ENCODE measurements around the gene NNMT. TPM values are rescaled to one million over a fixed set of nuclear protein-coding genes. Genes with fewer than 3 reads are reported as not detected.

NNMT gene
- polyA plus RNA-seq, 1 donor (not counting 4 experiments of a cell fraction or from before 2014, with no cell fraction given) = 0.13 TPM

DNA sequence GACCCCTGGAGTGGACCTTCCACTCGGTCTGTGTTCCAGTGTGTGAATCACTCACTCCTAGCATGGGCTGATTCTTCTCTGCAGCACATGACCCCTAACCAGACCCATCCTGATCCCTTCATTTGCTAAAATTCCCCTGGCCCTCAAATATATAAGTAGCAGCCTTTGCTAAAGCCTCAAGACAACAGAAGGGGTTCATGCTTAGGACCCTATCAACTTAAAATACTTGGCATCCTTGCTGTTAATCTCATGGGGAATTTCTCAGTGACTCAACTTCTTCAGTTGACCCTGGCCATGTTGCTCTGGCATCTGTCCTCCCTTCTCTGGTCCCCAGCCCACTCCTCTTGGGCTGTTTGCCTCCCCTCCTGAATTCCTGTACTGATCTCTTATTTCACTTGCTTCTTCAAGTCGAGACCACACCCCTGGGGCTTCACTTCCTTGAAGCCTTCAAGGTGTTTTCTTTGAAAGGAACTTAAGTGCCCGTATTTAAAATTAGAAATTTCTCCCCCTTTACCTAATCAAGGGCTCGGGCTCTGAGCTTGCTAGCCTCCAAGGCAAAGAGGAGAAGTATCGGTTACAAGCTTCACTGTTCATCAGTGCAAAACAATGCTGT is 23.6 kb downstream of the NNMT start:
- Histone ChIP-seq H4K20me1 (ENCODE audit: control insufficient read depth, extremely low read depth, insufficient read depth, low read length) (no peaks in the 10 kb centered on the region), H3K4me2 (ENCODE audit: control insufficient read depth, extremely low read depth, insufficient read depth, low read depth, low read length) (no peak overlapping the region), H3K36me3 (ENCODE audit: control insufficient read depth in 2 of 2, extremely low read depth in 1 of 2, insufficient read depth in 2 of 2, low read length in 2 of 2) (no peaks in the 10 kb centered on the region), H3K4me3 (ENCODE audit: control insufficient read depth in 2 of 3, extremely low read depth in 1 of 3, insufficient read depth in 2 of 3, low read depth in 1 of 3, low read length in 3 of 3) (no peak overlapping the region), H3K4me1 (ENCODE audit: control insufficient read depth, extremely low read depth, insufficient read depth, low read length) (no peaks in the 10 kb centered on the region), H3K9ac (ENCODE audit: control insufficient read depth, extremely low read depth, insufficient read depth, low read length) (no peak overlapping the region), H2AFZ (ENCODE audit: control insufficient read depth, low read length) (no peak overlapping the region), H3K9me3 (ENCODE audit: control insufficient read depth, low read depth, low read length) (no peaks in the 10 kb centered on the region), H3K9me1 (ENCODE audit: control insufficient read depth, extremely low read depth, insufficient read depth, low read length) (no peaks in the 10 kb centered on the region), H3K27me3 (ENCODE audit: control insufficient read depth, extremely low read depth, insufficient read depth, low read length) (peaks cover 11% of the 10 kb centered on the region), H3K27ac (ENCODE audit: control insufficient read depth, insufficient read depth, low read length) (no peak overlapping the region), H3K79me2 (ENCODE audit: control insufficient read depth, insufficient read depth, low read length) (no peaks in the 10 kb centered on the region)
- TF ChIP-seq EZH2 (IDR thresholded peaks at IDR 0.05; ENCODE audit: low read length) = no peak
- TF ChIP-seq, protein P1, sequence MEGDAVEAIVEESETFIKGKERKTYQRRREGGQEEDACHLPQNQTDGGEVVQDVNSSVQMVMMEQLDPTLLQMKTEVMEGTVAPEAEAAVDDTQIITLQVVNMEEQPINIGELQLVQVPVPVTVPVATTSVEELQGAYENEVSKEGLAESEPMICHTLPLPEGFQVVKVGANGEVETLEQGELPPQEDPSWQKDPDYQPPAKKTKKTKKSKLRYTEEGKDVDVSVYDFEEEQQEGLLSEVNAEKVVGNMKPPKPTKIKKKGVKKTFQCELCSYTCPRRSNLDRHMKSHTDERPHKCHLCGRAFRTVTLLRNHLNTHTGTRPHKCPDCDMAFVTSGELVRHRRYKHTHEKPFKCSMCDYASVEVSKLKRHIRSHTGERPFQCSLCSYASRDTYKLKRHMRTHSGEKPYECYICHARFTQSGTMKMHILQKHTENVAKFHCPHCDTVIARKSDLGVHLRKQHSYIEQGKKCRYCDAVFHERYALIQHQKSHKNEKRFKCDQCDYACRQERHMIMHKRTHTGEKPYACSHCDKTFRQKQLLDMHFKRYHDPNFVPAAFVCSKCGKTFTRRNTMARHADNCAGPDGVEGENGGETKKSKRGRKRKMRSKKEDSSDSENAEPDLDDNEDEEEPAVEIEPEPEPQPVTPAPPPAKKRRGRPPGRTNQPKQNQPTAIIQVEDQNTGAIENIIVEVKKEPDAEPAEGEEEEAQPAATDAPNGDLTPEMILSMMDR (optimal IDR thresholded peaks at IDR 0.05 in 1 of 3, IDR thresholded peaks at IDR 0.05 in 1 of 3, conservative IDR thresholded peaks at IDR 0.05 in 1 of 3; ENCODE audit: extremely low read depth in 1 of 3, insufficient read depth in 2 of 3, low read length in 3 of 3) = no peak
- DNase-seq (ENCODE audit: low read depth, low spot score) (no peak), FAIRE-seq (no peak)
- dilution Hi-C loops (cut with MboI; ENCODE audit: extremely low pct_ligation_motif_present, low sequenced_read_pairs) = no loop called here

DNA sequence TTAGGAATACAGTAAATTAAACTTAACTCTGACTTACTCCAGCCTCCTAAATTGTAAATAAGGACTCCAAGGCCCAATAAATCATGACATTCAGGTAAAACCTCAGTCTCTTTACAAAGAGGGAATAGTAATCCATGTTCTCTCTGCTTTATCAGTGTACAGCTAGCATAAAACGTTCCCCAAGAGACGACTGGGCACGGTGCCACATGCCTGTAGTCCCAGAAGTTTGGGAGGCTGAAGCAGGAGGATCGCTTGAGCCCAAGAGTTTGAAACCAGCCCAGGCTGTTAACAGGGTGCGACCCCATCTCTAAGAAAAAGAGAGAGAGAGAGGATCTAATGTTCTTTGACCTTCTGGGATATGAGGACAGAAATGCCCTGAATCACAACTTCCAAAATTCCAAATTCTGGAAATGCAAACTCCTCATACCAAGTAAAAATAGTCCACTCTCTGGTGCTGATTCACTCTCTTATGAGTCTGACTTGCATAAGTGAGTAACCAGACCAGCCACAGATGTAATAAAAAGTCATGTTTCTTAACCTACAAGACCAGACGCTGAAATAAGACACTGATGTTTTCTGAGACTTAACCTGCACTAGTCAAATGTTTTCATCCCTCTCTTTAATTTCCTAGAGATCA is 25.5 kb downstream of the NNMT start:
- Histone ChIP-seq H3K27ac (ENCODE audit: control insufficient read depth, insufficient read depth, low read length) (no peak overlapping the region), H3K79me2 (ENCODE audit: control insufficient read depth, insufficient read depth, low read length) (no peaks in the 10 kb centered on the region), H3K9me1 (ENCODE audit: control insufficient read depth, extremely low read depth, insufficient read depth, low read length) (no peaks in the 10 kb centered on the region), H3K36me3 (ENCODE audit: control insufficient read depth in 2 of 2, extremely low read depth in 1 of 2, insufficient read depth in 2 of 2, low read length in 2 of 2) (no peaks in the 10 kb centered on the region), H3K4me1 (ENCODE audit: control insufficient read depth, extremely low read depth, insufficient read depth, low read length) (no peaks in the 10 kb centered on the region), H3K9me3 (ENCODE audit: control insufficient read depth, low read depth, low read length) (no peaks in the 10 kb centered on the region), H2AFZ (ENCODE audit: control insufficient read depth, low read length) (no peak overlapping the region), H3K27me3 (ENCODE audit: control insufficient read depth, extremely low read depth, insufficient read depth, low read length) (peaks cover 11% of the 10 kb centered on the region), H3K9ac (ENCODE audit: control insufficient read depth, extremely low read depth, insufficient read depth, low read length) (no peak overlapping the region), H3K4me3 (ENCODE audit: control insufficient read depth in 2 of 3, extremely low read depth in 1 of 3, insufficient read depth in 2 of 3, low read depth in 1 of 3, low read length in 3 of 3) (no peak overlapping the region), H3K4me2 (ENCODE audit: control insufficient read depth, extremely low read depth, insufficient read depth, low read depth, low read length) (no peak overlapping the region), H4K20me1 (ENCODE audit: control insufficient read depth, extremely low read depth, insufficient read depth, low read length) (no peaks in the 10 kb centered on the region)
- TF ChIP-seq, protein P1 (optimal IDR thresholded peaks at IDR 0.05 in 1 of 3, IDR thresholded peaks at IDR 0.05 in 1 of 3, conservative IDR thresholded peaks at IDR 0.05 in 1 of 3; ENCODE audit: extremely low read depth in 1 of 3, insufficient read depth in 2 of 3, low read length in 3 of 3) = no peak
- TF ChIP-seq EZH2 (IDR thresholded peaks at IDR 0.05; ENCODE audit: low read length) = no peak
- DNase-seq (ENCODE audit: low read depth, low spot score) (no peak), FAIRE-seq (no peak)
- dilution Hi-C loops (cut with MboI; ENCODE audit: extremely low pct_ligation_motif_present, low sequenced_read_pairs) = no loop called here

All from keratinocyte (primary cell).